Left lung (tissue), 10 donors: ENCODE measurements around the gene CHI3L1. TPM values are rescaled to one million over a fixed set of nuclear protein-coding genes. Genes with fewer than 3 reads are reported as not detected.

ENCODE experiments used
- ATAC-seq: fragments of 200-7000 bp; cut with Tn5 transposase; one replicate; pipeline ENCODE4 v1.9.1; 2020; ENCODE audit warnings: moderate library complexity
- DNase-seq, 4 donors: peaks; one replicate each; pipeline ENCODE4 v3.0.0-alpha.2; 2013 to 2020
- H3K27ac ChIP-seq, 2 donors: fragments of 200-600 bp; sonication (generic) in 1 of 2; one replicate each; pipeline versions ENCODE4 v1.5.0 to v1.8.0; 2020 to 2021
- H3K27me3 ChIP-seq, 2 donors: fragments of 200-600 bp; sonication (generic) in 1 of 2; one replicate each; pipeline versions ENCODE4 v1.5.0 to v1.8.0; 2020 to 2021
- H3K36me3 ChIP-seq, 2 donors: fragments of 200-600 bp; sonication (generic) in 1 of 2; one replicate each; pipeline versions ENCODE4 v1.5.0 to v1.8.0; 2020 to 2021
- H3K4me1 ChIP-seq, 2 donors: fragments of 200-600 bp; one replicate each; pipeline ENCODE4 v1.8.0; 2021
- H3K4me3 ChIP-seq, 2 donors: fragments of 200-600 bp; sonication (generic) in 1 of 2; one replicate each; pipeline versions ENCODE4 v1.5.0 to v1.8.0; 2020 to 2021; ENCODE audit warnings: mild to moderate bottlenecking in 1 of 2
- H3K9me3 ChIP-seq, 2 donors: fragments of 200-600 bp; sonication (generic) in 1 of 2; one replicate each; pipeline versions ENCODE4 v1.5.0 to v1.8.0; 2020 to 2021
- CTCF ChIP-seq, 2 donors: fragments of 200-600 bp; sonication (generic) in 1 of 2; IDR thresholded peaks; one replicate each; pipeline versions ENCODE4 v1.5.0 to v1.8.0; 2021; ENCODE audit warnings: antibody characterized with exemption in 2 of 2
- intact Hi-C, 2 donors: fragments of 100-400 bp; cut with DNase I; formaldehyde crosslinking; loops; one replicate each; pipeline versions ENCODE4 v1.11.2 to v1.14.2; 2022
- polyA plus RNA-seq, 6 donors: library from polyadenylated mRNA; unstranded; fragments of 120-200 nt; gene quantifications; one replicate each; pipeline ENCODE4 v1.2.1, GENCODE V29; 2013; ENCODE audit not compliant: insufficient read length in 6 of 6
- total RNA-seq, 2 donors: library from RNA; stranded (reverse); fragmentation: NEBNext Ultra II Directional; extraction: Animal tissue kit (Norgen Biotek cat#: 25700); gene quantifications; one replicate each; pipeline ENCODE4 v1.2.1, GENCODE V29; 2021
- donor health status: DM: no; HTN: yes; CAD: no.
- donor health status: DM: no; HTN: no; CAD: no.

The CHI3L1 gene
- total and polyA plus RNA-seq, 8 donors = 0.44 to 74.9 (median 1.3) TPM

GRCh38 chr1:203143641-203144040 is 42.9 kb downstream of the CHI3L1 start:
- no peaks in the 10 kb centered on the region for H3K9me3 ChIP-seq
- DNase-seq (no peak), ATAC-seq (no peak)
- H3K27me3 ChIP-seq = no peaks in the 10 kb centered on the region
- H3K4me3 ChIP-seq = no peak overlapping the region
- H3K4me1 ChIP-seq = no peaks in the 10 kb centered on the region
- H3K27ac ChIP-seq = no peak overlapping the region
- TF ChIP-seq CTCF (IDR thresholded peaks at IDR 0.05) = no peak
- intact Hi-C loops = no loop called here
- no peaks in the 10 kb centered on the region for H3K36me3 ChIP-seq

DNA sequence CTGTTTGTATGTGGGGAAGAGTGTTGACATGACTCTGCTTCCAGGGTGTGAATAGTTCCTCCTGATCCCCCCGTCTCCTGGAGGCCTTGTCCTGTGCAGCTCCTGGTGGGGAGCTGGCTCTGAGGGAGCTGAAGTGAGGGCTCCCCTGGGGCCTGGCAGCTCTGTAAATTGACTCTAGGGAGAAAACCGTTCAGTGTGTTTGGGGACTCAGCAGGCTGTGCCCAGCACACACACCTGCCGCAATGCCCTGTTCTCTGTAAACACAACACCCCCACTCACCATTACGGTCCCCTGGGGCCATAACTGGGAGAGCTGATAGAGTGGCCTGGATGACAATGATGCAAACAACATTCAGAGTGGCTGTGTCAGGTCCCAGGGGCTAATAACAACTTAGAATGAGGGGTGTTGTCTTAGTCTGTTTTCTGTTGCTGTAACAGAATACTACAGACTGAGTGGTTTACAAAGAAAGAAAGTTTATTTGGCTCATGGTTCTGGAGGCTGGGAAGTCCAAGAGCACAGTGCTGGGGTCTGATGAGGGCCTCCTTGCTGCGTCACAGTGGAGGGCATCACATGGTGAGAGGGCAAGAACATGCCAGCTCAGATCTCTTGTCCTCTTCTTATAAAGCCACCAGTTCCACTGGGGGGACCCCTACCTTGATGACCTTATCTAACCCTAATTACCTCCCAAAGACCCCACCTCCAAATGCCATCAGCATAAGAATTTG is 43.7 kb downstream of the CHI3L1 start:
- DNase-seq (no peak), ATAC-seq (no peak)
- H3K4me3 ChIP-seq = no peak overlapping the region
- peaks cover 0 to 2% of the 10 kb centered on the region in 2 donors for H3K27me3 ChIP-seq
- no peaks in the 10 kb centered on the region for H3K4me1 ChIP-seq
- no peak overlapping the region for H3K27ac ChIP-seq
- TF ChIP-seq CTCF (IDR thresholded peaks at IDR 0.05) = no peak
- no peaks in the 10 kb centered on the region for H3K9me3 ChIP-seq
- intact Hi-C loops = no loop called here
- H3K36me3 ChIP-seq = no peaks in the 10 kb centered on the region

- DNase-seq = no peak
Measured at GRCh38 chr1:203142124-203142523, 44.4 kb downstream of the CHI3L1 start.

DNA sequence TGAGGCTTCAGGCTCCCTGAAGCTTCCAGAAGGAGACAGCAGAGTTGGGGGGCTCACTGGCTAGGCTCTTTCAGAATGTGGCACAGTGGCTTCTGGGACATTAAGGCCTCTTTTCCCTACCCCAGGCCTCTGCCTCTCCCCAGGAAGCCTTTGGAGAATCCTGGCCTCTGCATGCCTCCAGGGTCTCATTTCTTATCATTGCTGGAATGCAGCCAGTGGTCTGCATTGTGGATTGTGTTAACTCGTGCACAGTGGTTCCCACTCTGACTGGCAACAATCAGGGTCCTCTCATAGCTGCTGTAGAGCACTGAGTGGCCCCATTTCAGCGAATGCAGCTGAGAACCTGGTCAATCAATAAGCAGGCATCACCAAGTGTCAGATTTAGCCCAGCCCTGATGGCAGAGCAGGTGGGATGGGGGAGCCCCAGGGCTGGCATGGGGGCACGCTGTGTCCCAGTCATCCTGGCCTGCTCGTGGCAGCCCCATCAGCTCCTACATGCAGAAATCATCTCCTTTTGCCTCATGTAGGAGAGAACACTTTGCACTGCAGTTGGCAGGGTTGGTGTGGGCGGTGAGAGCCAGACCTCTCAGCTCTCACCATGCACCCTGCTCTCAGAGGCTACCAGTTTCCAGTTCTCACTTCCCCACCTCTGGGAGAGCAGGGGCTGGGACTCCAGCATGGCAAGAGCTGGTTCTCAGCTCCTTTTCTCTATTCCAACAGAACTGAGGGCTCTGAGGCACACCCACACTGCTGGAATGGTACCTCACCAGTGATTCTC is 45.6 kb downstream of the CHI3L1 start:
- TF ChIP-seq CTCF (IDR thresholded peaks at IDR 0.05) = no peak
- Histone ChIP-seq H3K4me1 (no peaks in the 10 kb centered on the region), H3K36me3 (no peaks in the 10 kb centered on the region), H3K4me3 (no peak overlapping the region), H3K9me3 (no peaks in the 10 kb centered on the region), H3K27me3 (peaks cover 0 to 21% of the 10 kb centered on the region in 2 donors), H3K27ac (no peak overlapping the region)
- DNase-seq (no peak), ATAC-seq (no peak)
- intact Hi-C loops = no loop called here

More at GRCh38 chr1:203142124-203142523, 44.4 kb downstream of the CHI3L1 start:
- Histone ChIP-seq H3K27me3 (peaks cover 0 to 9% of the 10 kb centered on the region in 2 donors), H3K4me1 (no peaks in the 10 kb centered on the region), H3K27ac (no peak overlapping the region), H3K9me3 (no peaks in the 10 kb centered on the region), H3K4me3 (no peak overlapping the region), H3K36me3 (no peaks in the 10 kb centered on the region)
- intact Hi-C loops = no loop called here
- TF ChIP-seq CTCF (IDR thresholded peaks at IDR 0.05) = no peak
- ATAC-seq = no peak

- no peaks in the 10 kb centered on the region for H3K4me1 ChIP-seq
- H3K36me3 ChIP-seq = no peaks in the 10 kb centered on the region
- no peaks in the 10 kb centered on the region for H3K9me3 ChIP-seq
- no peak for ATAC-seq
- no peak overlapping the region for H3K27ac ChIP-seq
- peaks cover 0 to 25% of the 10 kb centered on the region in 2 donors for H3K27me3 ChIP-seq
- DNase-seq = no peak
- intact Hi-C loops = no loop called here
- TF ChIP-seq CTCF (IDR thresholded peaks at IDR 0.05) = no peak
- no peak overlapping the region for H3K4me3 ChIP-seq
Measured at GRCh38 chr1:203139976-203140475, 46.5 kb downstream of the CHI3L1 start.
